GM12872 (cell line): ENCODE measurements around the gene TAB2.

ENCODE experiments used
- CTCF ChIP-seq: IDR thresholded peaks from 3 replicates; pipeline ENCODE4 v1.5.1; 2011; ENCODE audit warnings: low read depth, mild to moderate bottlenecking, low read length, moderate library complexity; ENCODE audit not compliant: insufficient read depth

TAB2 gene

GRCh38 chr6:149329529-149329928, 12.0 kb downstream of the TAB2 start:
- TF ChIP-seq CTCF: no peak

- TF ChIP-seq CTCF: no peak
Observed at GRCh38 chr6:149330133-149330532, 12.6 kb downstream of the TAB2 start.

- no peak for TF ChIP-seq CTCF
Observed at GRCh38 chr6:149331043-149331807, 13.7 kb downstream of the TAB2 start.

GRCh38 chr6:149331871-149332270, 14.4 kb downstream of the TAB2 start:
- TF ChIP-seq CTCF: no peak

- TF ChIP-seq CTCF: no peak
Observed at GRCh38 chr6:149332602-149333265, 15.2 kb downstream of the TAB2 start.

GRCh38 chr6:149333266-149333620, 15.7 kb downstream of the TAB2 start:
- no peak for TF ChIP-seq CTCF

- no peak for TF ChIP-seq CTCF
Observed at GRCh38 chr6:149334201-149334600, 16.7 kb downstream of the TAB2 start.
